Right cardiac atrium (tissue), 5 donors: ENCODE results near the gene TTC9B. TPM values are rescaled to one million over a fixed set of nuclear protein-coding genes. Genes with fewer than 3 reads are reported as not detected.

Experiments used
- ATAC-seq, 2 donors: fragments of 200-7000 bp; cut with Tn5 transposase; one replicate each; pipeline versions ENCODE4 v1.8.0 to v1.9.1; 2020; ENCODE audit warnings: moderate library complexity in 2 of 2, mild to moderate bottlenecking in 1 of 2
- DNase-seq, 3 donors: peaks; one replicate each; pipeline ENCODE4 v3.0.0-alpha.2; 2020
- H3K27ac ChIP-seq: one replicate; pipeline ENCODE4 v1.5.1; 2013; ENCODE audit warnings: mild to moderate bottlenecking, low read length, control low read depth, moderate library complexity
- H3K27me3 ChIP-seq: one replicate; pipeline ENCODE4 v1.6.1; 2013; ENCODE audit not compliant: control insufficient read depth, insufficient read depth
- H3K4me1 ChIP-seq: one replicate; pipeline ENCODE4 v1.6.1; 2013; ENCODE audit warnings: low read length; ENCODE audit not compliant: control insufficient read depth, insufficient read depth
- H3K4me3 ChIP-seq: one replicate; pipeline ENCODE4 v1.5.1; 2013; ENCODE audit warnings: low read length, control low read depth
- H3K9me3 ChIP-seq: one replicate; pipeline ENCODE4 v1.6.1; 2013; ENCODE audit warnings: low read length; ENCODE audit not compliant: control insufficient read depth
- WGBS: extraction: QIAGEN DNeasy Blood & Tissue Kit; methylation state at CpG from one replicate; pipeline ENCODE4 v1.1.7; 2013; 5-methylcytosine and 5-hydroxymethylcytosine counted together
- intact Hi-C, 4 donors: fragments of 100-400 bp; cut with DNase I; formaldehyde crosslinking; loops; one replicate each; pipeline versions ENCODE4 v1.11.0 to v1.14.0; 2022 to 2023
- polyA plus RNA-seq: library from polyadenylated mRNA; stranded (reverse); fragments of 200-250 nt; gene quantifications from one replicate; pipeline ENCODE4 v1.2.3, GENCODE V29; 2013
- total RNA-seq, 4 donors: library from RNA; stranded (reverse); fragmentation: NEBNext Ultra II Directional; extraction: Animal tissue kit (Norgen Biotek cat#: 25700); gene quantifications; one replicate each; pipeline ENCODE4 v1.2.1, GENCODE V29; 2021
- donor health status: healthy with polysubstance abuse.
- donor health status: DM: no; HTN: yes; CAD: no.
- donor health status: DM: no; HTN: no; CAD: no.
- donor health status: DM: no; HTN: yes; CAD: no; lungs with severe emphysema.
- donor health status: DM: yes; HTN: yes; CAD: no.

The TTC9B gene
- total and polyA plus RNA-seq, 5 donors = 0.11 TPM; not detected in 4

DNA sequence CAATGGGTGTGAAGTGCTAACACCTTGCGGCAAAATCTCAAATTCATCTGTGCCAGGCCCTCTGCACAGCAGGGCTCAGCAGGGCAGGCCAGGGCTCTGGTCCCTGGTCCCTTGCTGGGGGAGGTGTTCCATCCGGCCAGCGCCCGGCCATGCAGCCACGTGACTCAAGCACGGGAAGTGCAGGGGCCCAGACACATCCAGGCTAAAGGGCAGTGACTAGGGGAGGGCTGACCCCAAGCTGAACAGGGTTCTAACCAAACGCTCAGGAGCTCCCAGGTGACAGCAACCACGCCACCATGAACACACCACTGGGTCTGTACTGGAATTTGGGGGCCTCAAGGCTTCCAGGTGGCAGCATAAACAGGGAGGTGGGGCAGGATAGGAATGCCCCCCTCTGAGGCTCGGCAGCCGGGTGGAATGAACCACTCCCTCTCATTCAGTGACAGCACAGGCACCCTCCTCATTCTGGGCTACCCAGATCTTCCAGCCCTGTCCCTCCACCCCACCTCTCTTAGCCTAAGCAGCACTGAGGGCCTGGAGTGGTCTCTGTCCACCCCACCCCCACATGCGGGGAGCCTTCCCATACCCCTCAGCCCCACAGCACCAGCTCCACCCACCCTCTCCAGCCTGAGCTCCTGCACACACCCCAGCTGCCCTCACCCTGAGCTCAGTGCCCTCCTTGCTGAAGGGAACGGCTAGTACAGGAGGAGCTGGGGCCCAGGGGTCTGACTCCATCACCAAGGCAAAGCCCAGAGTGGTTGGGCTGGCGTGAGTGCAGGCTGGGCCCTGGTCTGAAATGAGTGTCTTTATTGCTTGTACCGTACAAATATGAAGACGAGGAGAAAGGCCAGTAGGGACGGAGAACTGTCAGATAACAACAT is 13.6 kb upstream of the TTC9B start:
- DNase-seq (peak in 2 of 3 donors; percentile 73 to 79), ATAC-seq (peak; percentile 55 to 75)
- Histone ChIP-seq H3K27me3 (no peaks in the 10 kb centered on the region), H3K4me1 (peaks cover 5% of the 10 kb centered on the region), H3K9me3 (no peaks in the 10 kb centered on the region), H3K27ac (peak overlapping the region; percentile 43), H3K4me3 (no peak overlapping the region)
- WGBS = 41% methylated on average over 16 of the region's 16 CpGs
- intact Hi-C loops = no loop called here

- H3K27me3 ChIP-seq = no peaks in the 10 kb centered on the region
- whole genome bisulfite sequencing = 83% methylated on average over 6 of the region's 6 CpGs
- H3K27ac ChIP-seq = no peak overlapping the region
- H3K9me3 ChIP-seq = no peaks in the 10 kb centered on the region
- H3K4me1 ChIP-seq = peaks cover 5% of the 10 kb centered on the region
- no peak overlapping the region for H3K4me3 ChIP-seq
- DNase-seq (no peak), ATAC-seq (no peak)
- intact Hi-C loops = no loop called here
Measured at GRCh38 chr19:40231057-40231456, 12.9 kb upstream of the TTC9B start.

DNA sequence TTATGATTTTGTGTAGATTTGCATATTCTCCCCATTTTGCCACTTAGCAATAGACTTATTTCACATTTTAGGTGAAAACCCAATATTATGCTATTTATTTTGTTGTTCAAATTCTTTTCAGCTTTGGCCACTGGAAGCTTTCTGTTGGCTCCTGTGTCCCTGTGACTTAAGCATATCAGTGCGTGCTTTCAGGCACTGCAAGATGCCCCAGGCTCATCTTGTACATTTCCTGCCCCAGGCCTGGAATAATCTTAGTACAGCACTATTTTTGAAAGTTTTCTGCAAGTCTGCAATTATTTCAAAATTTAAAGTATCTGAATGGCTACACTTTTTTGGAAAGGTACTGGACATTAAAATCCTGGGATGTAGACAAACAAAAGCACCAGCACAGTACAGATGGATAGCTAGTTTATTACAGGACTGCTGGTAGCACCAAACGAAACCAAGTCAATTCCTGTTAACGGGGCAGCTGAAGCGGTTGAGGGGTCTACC is 11.8 kb upstream of the TTC9B start:
- peaks cover 8% of the 10 kb centered on the region for H3K4me1 ChIP-seq
- intact Hi-C loops = loop anchor here in 1 of 4 donors (10.0 kb wide), 1 partner anchor 85 kb away; no protein-coding TSS in a partner anchor
- ATAC-seq (no peak), DNase-seq (no peak)
- H3K9me3 ChIP-seq = no peaks in the 10 kb centered on the region
- no peaks in the 10 kb centered on the region for H3K27me3 ChIP-seq
- WGBS = 76% methylated on average over 4 of the region's 4 CpGs
- H3K27ac ChIP-seq = no peak overlapping the region
- H3K4me3 ChIP-seq = no peak overlapping the region

DNA sequence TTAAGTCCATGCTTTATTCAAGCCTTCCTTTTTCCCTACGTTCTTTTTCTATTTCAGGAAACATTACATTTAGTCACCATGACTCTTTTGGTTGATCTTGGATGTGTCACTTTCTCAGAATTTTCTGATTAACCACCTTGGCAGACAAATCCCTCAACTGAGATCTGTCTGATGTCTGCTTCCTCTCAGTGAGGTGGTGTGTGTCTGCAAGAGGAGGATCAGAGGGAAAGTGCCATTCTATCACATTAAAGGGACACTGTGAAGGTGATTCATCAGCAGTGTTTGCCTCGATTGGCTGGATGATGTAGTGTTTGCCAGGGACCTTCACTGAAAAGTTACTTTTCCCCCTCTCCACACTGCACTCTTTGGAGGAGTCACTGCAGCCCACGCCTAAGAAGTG is 11.3 kb upstream of the TTC9B start:
- Histone ChIP-seq H3K27me3 (no peaks in the 10 kb centered on the region), H3K9me3 (no peaks in the 10 kb centered on the region), H3K27ac (no peak overlapping the region), H3K4me3 (no peak overlapping the region), H3K4me1 (peaks cover 8% of the 10 kb centered on the region)
- intact Hi-C loops = loop anchor here in 1 of 4 donors (10.0 kb wide), 1 partner anchor 85 kb away; no protein-coding TSS in a partner anchor
- no peak for DNase-seq
- 35% methylated on average over 3 of the region's 3 CpGs for WGBS
- no peak for ATAC-seq

DNA sequence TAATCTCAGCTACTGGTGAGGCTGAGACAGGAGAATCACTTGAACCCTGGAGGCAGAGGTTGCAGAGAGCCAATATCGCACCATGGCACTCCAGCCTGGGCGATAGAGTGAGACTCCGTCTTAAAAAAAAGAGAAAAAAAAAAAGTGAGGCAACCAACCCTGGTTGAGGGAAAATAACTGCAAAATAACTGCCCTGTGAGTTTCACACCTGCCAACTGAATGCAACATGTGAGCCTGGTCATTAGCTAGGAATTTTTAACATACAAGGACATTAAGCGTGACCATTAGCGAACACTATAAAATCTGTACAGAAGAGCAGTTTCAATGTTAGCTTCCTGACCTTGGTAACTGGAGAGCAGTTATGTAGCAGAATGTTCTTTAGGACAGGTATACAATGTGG is 10.7 kb upstream of the TTC9B start:
- ATAC-seq = no peak
- no peaks in the 10 kb centered on the region for H3K27me3 ChIP-seq
- no peak overlapping the region for H3K27ac ChIP-seq
- peaks cover 8% of the 10 kb centered on the region for H3K4me1 ChIP-seq
- no peaks in the 10 kb centered on the region for H3K9me3 ChIP-seq
- intact Hi-C loops = loop anchor here in 1 of 4 donors (10.0 kb wide), 1 partner anchor 84 kb away; no protein-coding TSS in a partner anchor
- H3K4me3 ChIP-seq = no peak overlapping the region
- DNase-seq = no peak
- WGBS = 92% methylated on average over 5 of the region's 5 CpGs

- Histone ChIP-seq H3K27me3 (no peaks in the 10 kb centered on the region), H3K4me1 (peaks cover 8% of the 10 kb centered on the region), H3K9me3 (no peaks in the 10 kb centered on the region), H3K4me3 (no peak overlapping the region), H3K27ac (no peak overlapping the region)
- DNase-seq (no peak), ATAC-seq (no peak)
- WGBS = 51% methylated on average over 10 of the region's 10 CpGs
- intact Hi-C loops = loop anchor here in 1 of 4 donors (10.0 kb wide), 1 partner anchor 84 kb away; no protein-coding TSS in a partner anchor
Measured at GRCh38 chr19:40228346-40228745, 10.2 kb upstream of the TTC9B start.

GRCh38 chr19:40225440-40226305 is 7.5 kb upstream of the TTC9B start:
- Histone ChIP-seq H3K27me3 (no peaks in the 10 kb centered on the region), H3K4me1 (peaks cover 3% of the 10 kb centered on the region), H3K4me3 (peak overlapping the region; percentile 21), H3K9me3 (no peaks in the 10 kb centered on the region), H3K27ac (no peak overlapping the region)
- ATAC-seq (no peak), DNase-seq (no peak)
- WGBS = 24% methylated on average over 21 of the region's 21 CpGs
- intact Hi-C loops = loop anchor here in 1 of 4 donors (10.0 kb wide), 1 partner anchor 81 kb away; no protein-coding TSS in a partner anchor

DNA sequence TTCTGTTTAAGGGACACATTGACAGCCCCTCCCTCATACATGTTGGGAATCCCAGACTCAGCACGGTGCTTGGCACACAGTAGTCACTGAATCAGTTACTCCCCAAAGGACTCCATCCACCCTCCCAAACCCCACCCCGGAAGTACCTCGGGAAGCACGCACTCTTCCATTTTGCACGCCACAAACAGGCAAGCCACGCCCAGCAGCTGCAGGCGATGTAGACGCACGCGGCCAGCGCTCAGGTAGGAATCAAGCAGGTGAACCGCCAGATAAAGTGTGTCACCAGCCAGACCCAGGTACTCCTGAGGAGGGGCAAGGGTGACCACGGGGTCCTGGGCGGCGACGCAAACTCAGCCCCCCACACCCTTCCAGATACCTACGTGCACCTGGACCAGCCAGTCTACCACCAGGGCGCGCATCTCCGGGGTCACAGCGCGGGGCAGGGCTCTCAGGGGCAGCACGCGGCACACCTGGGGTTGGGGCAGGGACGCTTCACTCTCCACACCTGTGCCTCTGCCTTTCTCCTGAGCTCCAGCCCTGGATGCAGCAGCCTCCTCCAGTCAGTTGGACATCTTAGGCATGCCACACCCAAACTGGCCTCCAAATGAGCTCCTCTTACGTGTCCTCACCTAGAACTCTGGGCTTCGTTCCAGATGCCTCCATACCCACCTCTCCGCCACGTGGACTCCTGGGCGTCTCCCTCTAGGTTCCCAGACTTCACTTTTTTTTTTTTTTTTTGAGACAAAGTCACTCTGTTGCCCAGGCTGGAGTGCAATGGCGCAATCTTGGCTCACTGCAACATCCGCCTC is 6.4 kb upstream of the TTC9B start:
- no peak for ATAC-seq
- H3K27me3 ChIP-seq = no peaks in the 10 kb centered on the region
- intact Hi-C loops = loop anchor here (5.0 to 10.0 kb wide), 3 partner anchors 80 to 87 kb away; no protein-coding TSS in a partner anchor
- peaks cover 3% of the 10 kb centered on the region for H3K4me1 ChIP-seq
- no peaks in the 10 kb centered on the region for H3K9me3 ChIP-seq
- no peak overlapping the region for H3K4me3 ChIP-seq
- WGBS = 81% methylated on average over 32 of the region's 32 CpGs
- DNase-seq = no peak
- no peak overlapping the region for H3K27ac ChIP-seq

- peaks cover 3% of the 10 kb centered on the region for H3K4me1 ChIP-seq
- no peak overlapping the region for H3K27ac ChIP-seq
- intact Hi-C loops = loop anchor here (5.0 to 10.0 kb wide), 3 partner anchors 78 to 86 kb away; no protein-coding TSS in a partner anchor
- DNase-seq = peak in 2 of 3 donors; percentile 61 to 67
- no peak overlapping the region for H3K4me3 ChIP-seq
- no peak for ATAC-seq
- H3K9me3 ChIP-seq = no peaks in the 10 kb centered on the region
- H3K27me3 ChIP-seq = no peaks in the 10 kb centered on the region
- 26% methylated on average over 48 of the region's 48 CpGs for WGBS
Measured at GRCh38 chr19:40223135-40223822, 5.1 kb upstream of the TTC9B start.
